ENCODE measurements around the gene SLC39A11.
"Not testable (repeated sequence)": the region's sequence is repeated elsewhere in the genome, so short reads cannot be mapped to it uniquely, and the experiment has no call there.

Gene SLC39A11

GRCh38 chr17:72947475-72947874 is 145.0 kb downstream of the SLC39A11 start:
- no peak for DNase-seq (ENCODE audit: low spot score)

- no peak for DNase-seq (ENCODE audit: low spot score)
These were observed 145.8 kb downstream of the SLC39A11 start for GRCh38 chr17:72946696-72947095.

- no peak for DNase-seq (ENCODE audit: low spot score)
These were observed 146.3 kb downstream of the SLC39A11 start for GRCh38 chr17:72946156-72946555.

GRCh38 chr17:72945473-72945872 is 147.0 kb downstream of the SLC39A11 start:
- DNase-seq (ENCODE audit: low spot score) = no peak

- DNase-seq (ENCODE audit: low spot score) = no peak
These were observed 148.4 kb downstream of the SLC39A11 start for GRCh38 chr17:72943826-72944689.

DNA sequence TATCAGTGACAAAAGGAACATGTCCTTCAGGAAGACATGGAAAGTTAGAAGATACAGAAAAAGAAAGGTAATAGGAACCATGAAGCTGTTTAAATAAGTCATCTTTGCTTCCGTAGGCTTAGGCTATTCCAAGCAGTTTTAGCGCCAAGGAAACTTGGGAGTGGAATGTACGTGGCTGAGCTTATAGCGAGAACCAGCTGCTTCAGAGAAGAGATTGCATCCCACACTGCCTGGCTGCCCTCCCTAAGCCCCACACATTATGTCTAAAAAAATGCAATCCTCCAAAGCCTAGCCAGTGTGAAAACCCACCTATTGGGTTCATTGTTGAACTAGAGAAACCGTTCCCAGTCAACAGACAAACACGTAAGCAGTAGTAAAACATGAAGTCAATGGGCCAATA is 149.9 kb downstream of the SLC39A11 start:
- no peak for DNase-seq (ENCODE audit: low spot score)

- no peak for DNase-seq (ENCODE audit: low spot score)
These were observed 152.0 kb downstream of the SLC39A11 start for GRCh38 chr17:72940496-72940895.

DNA sequence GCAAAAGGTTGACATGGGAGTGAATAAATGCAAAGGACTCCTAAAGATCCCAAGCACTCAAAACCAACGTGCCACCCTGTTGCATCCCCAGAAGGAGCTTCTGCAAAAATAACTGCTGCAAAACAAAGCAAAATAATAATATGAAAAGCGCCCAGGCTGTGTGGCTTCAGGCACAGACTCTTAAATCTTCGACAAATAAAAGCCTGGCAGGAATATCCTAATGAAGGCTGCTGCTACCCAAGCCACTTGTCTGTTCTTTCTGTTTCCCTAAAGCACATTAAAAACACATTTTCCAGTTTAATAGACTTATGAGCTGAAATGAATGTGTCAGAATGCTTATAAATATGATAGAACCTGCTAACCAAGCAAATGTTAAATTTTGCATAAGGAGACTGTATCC is 154.0 kb downstream of the SLC39A11 start:
- DNase-seq (ENCODE audit: low spot score) = no peak

GRCh38 chr17:72937707-72938106 is 154.8 kb downstream of the SLC39A11 start:
- DNase-seq (ENCODE audit: low spot score) = no peak

DNA sequence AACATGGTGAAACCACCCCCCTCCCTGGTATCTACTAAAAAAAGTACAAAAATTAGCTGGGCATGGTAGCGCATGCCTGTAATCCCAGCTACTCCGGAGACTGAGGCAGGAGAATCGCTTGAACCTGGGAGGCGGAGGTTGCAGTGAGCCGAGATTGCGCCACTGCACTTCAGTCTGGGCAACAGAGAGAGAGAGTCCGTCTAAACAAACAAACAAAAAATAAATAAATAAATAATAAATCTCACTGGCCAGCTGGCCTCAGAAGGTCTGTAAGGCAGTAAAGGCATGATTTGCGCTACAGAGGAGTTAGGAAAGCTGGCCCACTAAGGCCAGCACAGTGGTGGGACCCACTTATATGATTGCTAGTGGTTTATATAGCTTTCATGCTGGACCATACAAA is 155.2 kb downstream of the SLC39A11 start:
- not testable (repeated sequence) for DNase-seq (ENCODE audit: low spot score)

DNA sequence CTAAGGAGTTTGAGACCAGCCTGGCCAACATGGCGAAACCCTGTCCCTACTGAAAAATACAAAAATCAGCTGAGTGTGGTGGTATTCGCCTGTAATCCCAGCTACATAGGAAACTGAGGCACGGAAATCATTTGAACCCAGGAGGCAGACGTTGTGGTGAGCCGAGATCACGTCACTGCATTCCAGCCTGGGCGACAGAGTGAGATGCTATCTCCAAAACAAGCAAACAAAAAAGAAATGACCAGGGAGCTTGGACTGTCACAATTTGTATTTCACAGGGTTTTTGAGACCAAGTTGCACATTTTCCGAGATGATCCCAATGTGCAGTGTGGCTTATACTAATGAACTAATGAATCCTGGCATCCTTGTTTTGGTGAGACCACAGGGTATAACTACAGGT is 156.5 kb downstream of the SLC39A11 start:
- no peak for DNase-seq (ENCODE audit: low spot score)

DNA sequence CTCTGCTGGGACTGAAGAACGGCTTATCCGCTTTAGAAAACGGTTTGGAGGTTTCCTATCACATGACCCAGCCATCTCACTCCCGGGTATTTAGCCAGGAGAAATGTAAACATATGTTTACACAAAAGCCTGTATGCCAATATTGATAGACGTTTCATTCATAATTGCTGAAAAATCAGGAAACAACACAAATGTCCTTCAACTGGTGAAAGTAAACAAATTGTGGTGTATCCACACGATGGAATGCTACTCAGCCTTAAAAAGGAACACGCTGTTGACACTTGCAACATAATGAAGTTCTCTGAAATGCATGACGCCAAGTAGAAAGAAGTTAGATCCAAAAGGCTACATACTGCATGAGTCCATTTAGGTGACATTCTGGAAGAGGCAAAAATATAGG is 157.6 kb downstream of the SLC39A11 start:
- no peak for DNase-seq (ENCODE audit: low spot score)

DNA sequence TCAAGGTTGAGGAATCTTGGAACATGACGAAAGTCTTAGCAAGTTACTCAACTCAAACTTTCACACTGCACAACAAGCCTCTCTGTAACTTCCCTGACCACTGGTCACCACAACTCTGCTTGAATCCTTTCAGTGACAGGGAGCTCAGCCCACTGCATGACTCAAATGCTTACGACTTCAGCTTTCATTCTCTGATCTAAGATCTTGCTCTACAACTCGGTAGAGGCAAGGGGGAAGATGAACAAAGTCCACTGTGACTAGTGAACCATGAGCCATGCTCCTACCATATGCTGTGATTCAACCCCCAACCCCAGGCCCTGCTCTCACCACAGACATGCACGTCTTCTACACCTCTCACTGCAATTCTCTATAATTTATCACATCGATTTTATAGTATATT is 160.9 kb downstream of the SLC39A11 start:
- DNase-seq (ENCODE audit: low spot score) = no peak

GRCh38 chr17:72931163-72931562 is 161.3 kb downstream of the SLC39A11 start:
- DNase-seq (ENCODE audit: low spot score) = no peak

DNA sequence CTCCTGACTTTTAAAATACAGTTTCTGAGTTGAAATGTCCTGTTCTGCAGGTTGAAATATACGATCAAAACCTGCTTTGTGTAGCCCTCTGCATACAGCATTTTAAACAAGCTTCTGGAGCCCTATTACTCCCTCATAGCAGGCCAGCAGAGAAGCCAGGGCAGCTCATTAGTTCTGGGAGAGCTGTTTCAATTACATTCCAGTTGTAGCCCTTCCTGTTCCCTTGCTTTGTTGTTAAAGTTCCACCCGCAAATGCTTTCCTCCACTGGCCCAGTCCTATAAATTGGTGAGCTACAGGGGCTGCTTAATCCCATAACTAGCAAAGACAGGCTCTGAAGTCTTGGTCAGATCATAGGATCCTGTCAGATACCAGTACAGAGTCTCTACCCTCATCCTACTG is 162.5 kb downstream of the SLC39A11 start:
- no peak for DNase-seq (ENCODE audit: low spot score)

- DNase-seq (ENCODE audit: low spot score) = no peak
These were observed 163.9 kb downstream of the SLC39A11 start for GRCh38 chr17:72928454-72929136.

DNA sequence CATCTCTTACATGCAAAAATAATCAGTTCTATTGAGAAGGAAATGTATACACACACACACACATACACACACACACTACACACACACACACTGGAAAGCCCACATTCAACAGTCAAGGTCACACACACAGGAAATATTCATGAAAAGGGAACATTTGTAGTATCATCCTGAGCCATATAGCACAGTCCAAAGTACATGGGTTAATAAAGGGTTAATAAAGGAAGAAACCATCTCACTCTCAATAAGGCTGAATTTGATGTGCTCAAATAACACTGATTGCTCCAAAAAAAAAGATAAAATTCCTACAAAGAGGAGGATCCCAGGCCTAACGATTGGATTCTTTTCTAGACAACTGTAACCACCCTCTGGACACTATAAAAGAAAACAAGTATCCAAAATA is 164.7 kb downstream of the SLC39A11 start:
- DNase-seq (ENCODE audit: low spot score) = no peak

DNA sequence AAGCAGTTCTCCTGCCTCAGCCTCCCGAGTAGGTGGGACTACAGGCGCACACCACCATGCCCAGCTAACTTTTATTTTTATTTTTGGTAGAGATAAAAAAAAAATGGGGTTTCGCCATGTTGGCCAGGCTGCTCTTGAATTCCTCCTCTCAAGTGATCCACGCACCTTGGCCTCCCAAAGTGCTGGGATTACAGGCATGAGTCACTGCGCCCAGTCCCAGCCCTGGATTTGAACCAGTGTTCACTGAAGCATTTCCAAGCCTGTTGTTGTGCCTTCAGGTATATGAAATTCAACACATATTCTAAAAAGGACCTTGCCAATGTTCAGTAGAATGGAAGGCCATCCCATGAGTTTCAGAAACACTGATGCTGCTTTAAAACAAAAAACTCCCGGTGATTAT is 165.3 kb downstream of the SLC39A11 start:
- DNase-seq (ENCODE audit: low spot score) = no peak

DNA sequence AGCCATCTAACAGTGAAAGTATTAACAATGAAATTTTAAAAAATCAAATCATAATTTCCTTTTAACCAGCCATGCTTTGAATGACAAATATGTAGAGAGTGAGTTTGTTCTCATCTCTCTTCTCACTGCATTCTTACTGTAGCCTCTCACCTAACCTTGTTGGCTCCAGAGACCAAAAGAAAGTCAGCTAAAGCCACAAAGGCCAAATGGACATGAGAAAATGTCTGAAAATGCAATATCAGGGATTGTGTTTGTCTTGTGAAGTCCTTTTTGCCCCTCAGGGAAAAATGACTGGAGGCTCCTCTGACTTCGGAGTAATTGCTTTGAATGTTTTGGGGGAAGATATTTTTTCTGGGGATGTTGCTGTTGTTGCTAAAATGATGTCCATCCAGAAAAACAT is 166.3 kb downstream of the SLC39A11 start:
- no peak for DNase-seq (ENCODE audit: low spot score)

- DNase-seq (ENCODE audit: low spot score) = no peak
These were observed 168.3 kb downstream of the SLC39A11 start for GRCh38 chr17:72924196-72924595.

- DNase-seq (ENCODE audit: low spot score) = no peak
These were observed 170.3 kb downstream of the SLC39A11 start for GRCh38 chr17:72922219-72922618.

- no peak for DNase-seq (ENCODE audit: low spot score)
These were observed 171.0 kb downstream of the SLC39A11 start for GRCh38 chr17:72921347-72922054.

DNA sequence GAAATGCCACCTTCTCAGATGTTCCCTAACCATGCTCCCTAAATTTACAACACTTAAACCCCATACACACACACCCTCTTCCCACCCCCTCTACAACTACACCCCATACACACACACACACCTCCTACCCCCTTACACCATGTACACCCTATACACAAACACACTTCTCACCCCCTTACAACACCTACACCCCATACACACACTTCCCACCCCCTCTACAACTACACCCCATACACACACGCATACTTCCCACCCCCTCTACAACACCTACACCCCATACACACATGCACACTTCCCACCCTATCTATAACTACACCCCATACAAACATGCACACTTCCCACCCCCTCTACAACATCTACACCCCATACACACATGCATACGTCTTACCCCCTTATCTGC is 172.0 kb downstream of the SLC39A11 start:
- DNase-seq (ENCODE audit: low spot score) = no peak

Measured in GM03348 (cell line).